ENCODE measurements around the gene SIL1. TPM values are rescaled to one million over a fixed set of nuclear protein-coding genes. Genes with fewer than 3 reads are reported as not detected.

Gene SIL1
- total and polyA plus RNA-seq, 2 donors from 2014 or later = 48.6 to 91.7 TPM

DNA sequence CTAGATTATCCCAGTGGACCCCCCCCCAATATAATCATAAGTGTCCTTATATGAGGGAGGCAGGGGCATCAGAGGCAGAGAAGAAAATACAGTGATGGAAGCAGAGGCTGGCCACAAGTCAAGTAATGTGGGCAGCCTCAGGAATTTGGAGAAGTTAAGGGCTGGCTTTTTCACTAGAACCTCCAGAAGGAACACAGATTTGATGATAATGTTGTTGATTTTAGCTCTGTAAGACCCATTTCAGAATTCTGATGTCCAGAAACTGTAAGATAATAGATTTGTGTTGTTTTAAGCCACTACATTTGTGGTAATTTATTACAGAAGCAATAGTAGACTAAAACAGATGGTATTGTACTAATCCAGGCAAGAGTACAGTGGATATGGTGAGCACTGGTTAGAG lies 286.7 kb downstream of the SIL1 start:
- H3K9me3 ChIP-seq (ENCODE audit: control insufficient read depth in 2 of 3, insufficient read depth in 1 of 3, low read length in 3 of 3) = no peaks in the 10 kb centered on the region
- no peak for DNase-seq
- H3K36me3 ChIP-seq (ENCODE audit: control insufficient read depth in 2 of 3, insufficient read depth in 3 of 3, low read length in 3 of 3) = peaks cover under 1 to 4% (median 3%) of the 10 kb centered on the region in 3 donors
- no peaks in the 10 kb centered on the region for H3K27me3 ChIP-seq (ENCODE audit: control insufficient read depth, insufficient read depth, low read length)
- FAIRE-seq = no peak
- no peak overlapping the region for H3K9ac ChIP-seq (ENCODE audit: low read length in 3 of 3)
- intact Hi-C loops (cut with DNase I) = no loop called here
- no peak for TF ChIP-seq CTCF (IDR thresholded peaks at IDR 0.05; ENCODE audit: borderline replicate concordance, extremely low read depth, insufficient read depth)
- H3K4me3 ChIP-seq (ENCODE audit: low read length in 3 of 3) = no peak overlapping the region
- H3K27ac ChIP-seq (ENCODE audit: low read depth in 2 of 2, low read length in 2 of 2) = no peak overlapping the region
- H3K4me1 ChIP-seq (ENCODE audit: control insufficient read depth in 2 of 3, insufficient read depth in 2 of 3, low read depth in 1 of 3, low read length in 3 of 3) = peaks cover 0 to 4% (median 2%) of the 10 kb centered on the region in 3 donors

- Histone ChIP-seq H3K9ac (ENCODE audit: low read length in 3 of 3) (no peak overlapping the region), H3K4me1 (ENCODE audit: control insufficient read depth in 2 of 3, insufficient read depth in 2 of 3, low read depth in 1 of 3, low read length in 3 of 3) (peaks cover 0 to 4% (median 2%) of the 10 kb centered on the region in 3 donors), H3K36me3 (ENCODE audit: control insufficient read depth in 2 of 3, insufficient read depth in 3 of 3, low read length in 3 of 3) (peaks cover 4 to 8% (median 7%) of the 10 kb centered on the region in 3 donors), H3K4me3 (ENCODE audit: low read length in 3 of 3) (no peak overlapping the region), H3K27ac (ENCODE audit: low read depth in 2 of 2, low read length in 2 of 2) (no peak overlapping the region), H3K27me3 (ENCODE audit: control insufficient read depth, insufficient read depth, low read length) (no peaks in the 10 kb centered on the region), H3K9me3 (ENCODE audit: control insufficient read depth in 2 of 3, insufficient read depth in 1 of 3, low read length in 3 of 3) (no peaks in the 10 kb centered on the region)
- intact Hi-C loops (cut with DNase I) = no loop called here
- no peak for TF ChIP-seq CTCF (IDR thresholded peaks at IDR 0.05; ENCODE audit: borderline replicate concordance, extremely low read depth, insufficient read depth)
- FAIRE-seq = no peak
- no peak for DNase-seq
Measured at GRCh38 chr5:138910546-138911185, 287.5 kb downstream of the SIL1 start.

DNA sequence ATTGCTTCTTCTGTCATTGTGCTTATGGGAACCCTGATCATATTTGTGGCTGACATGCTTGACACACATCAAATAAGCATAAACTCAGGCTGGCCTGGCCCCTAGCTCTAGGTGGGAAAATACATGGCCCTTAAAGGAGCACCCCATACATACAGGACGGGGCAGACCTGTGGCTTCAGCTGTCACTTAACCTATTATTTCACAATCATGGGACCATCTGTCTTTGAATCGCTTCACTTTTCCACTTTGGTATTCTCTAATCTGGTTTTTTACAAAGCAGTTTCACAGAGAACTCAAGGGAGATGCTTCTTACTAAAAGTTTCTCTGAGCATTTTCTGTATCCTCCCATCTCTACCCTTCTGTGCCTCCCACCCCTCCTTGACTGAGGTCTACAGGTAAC lies 288.4 kb downstream of the SIL1 start:
- no peaks in the 10 kb centered on the region for H3K9me3 ChIP-seq (ENCODE audit: control insufficient read depth in 2 of 3, insufficient read depth in 1 of 3, low read length in 3 of 3)
- no peaks in the 10 kb centered on the region for H3K27me3 ChIP-seq (ENCODE audit: control insufficient read depth, insufficient read depth, low read length)
- intact Hi-C loops (cut with DNase I) = no loop called here
- FAIRE-seq (no peak), DNase-seq (no peak)
- H3K9ac ChIP-seq (ENCODE audit: low read length in 3 of 3) = no peak overlapping the region
- no peaks in the 10 kb centered on the region for H3K4me1 ChIP-seq (ENCODE audit: control insufficient read depth in 2 of 3, insufficient read depth in 2 of 3, low read depth in 1 of 3, low read length in 3 of 3)
- H3K27ac ChIP-seq (ENCODE audit: low read depth in 2 of 2, low read length in 2 of 2) = no peak overlapping the region
- no peak overlapping the region for H3K4me3 ChIP-seq (ENCODE audit: low read length in 3 of 3)
- H3K36me3 ChIP-seq (ENCODE audit: control insufficient read depth in 2 of 3, insufficient read depth in 3 of 3, low read length in 3 of 3) = peaks cover 7 to 9% (median 7%) of the 10 kb centered on the region in 3 donors
- TF ChIP-seq CTCF (IDR thresholded peaks at IDR 0.05; ENCODE audit: borderline replicate concordance, extremely low read depth, insufficient read depth) = no peak

- Histone ChIP-seq H3K27ac (ENCODE audit: low read depth in 2 of 2, low read length in 2 of 2) (no peak overlapping the region), H3K9ac (ENCODE audit: low read length in 3 of 3) (no peak overlapping the region), H3K9me3 (ENCODE audit: control insufficient read depth in 2 of 3, insufficient read depth in 1 of 3, low read length in 3 of 3) (no peaks in the 10 kb centered on the region), H3K36me3 (ENCODE audit: control insufficient read depth in 2 of 3, insufficient read depth in 3 of 3, low read length in 3 of 3) (peaks cover 7 to 9% (median 8%) of the 10 kb centered on the region in 3 donors), H3K4me3 (ENCODE audit: low read length in 3 of 3) (no peak overlapping the region), H3K27me3 (ENCODE audit: control insufficient read depth, insufficient read depth, low read length) (no peaks in the 10 kb centered on the region), H3K4me1 (ENCODE audit: control insufficient read depth in 2 of 3, insufficient read depth in 2 of 3, low read depth in 1 of 3, low read length in 3 of 3) (no peaks in the 10 kb centered on the region)
- intact Hi-C loops (cut with DNase I) = no loop called here
- FAIRE-seq (no peak), DNase-seq (no peak)
- TF ChIP-seq CTCF (IDR thresholded peaks at IDR 0.05; ENCODE audit: borderline replicate concordance, extremely low read depth, insufficient read depth) = no peak
Measured at GRCh38 chr5:138905541-138905940, 292.6 kb downstream of the SIL1 start.
